HepG2 (cell line): ENCODE measurements around the gene BRD3. TPM values are rescaled to one million over a fixed set of nuclear protein-coding genes. Genes with fewer than 3 reads are reported as not detected.

Experiments
- AHR ChIP-seq: IDR thresholded peaks from 2 replicates; pipeline ENCODE4 v1.6.1; 2018; ENCODE audit warnings: missing genetic modification reagents, missing compliant biosample characterization
- CENPBD1 ChIP-seq: sonication (generic); formaldehyde crosslinking; IDR thresholded peaks from 2 replicates; pipeline ENCODE4 v1.8.0; 2022; ENCODE audit warnings: missing genetic modification reagents, low read depth, mild to moderate bottlenecking, borderline replicate concordance
- DMAP1 ChIP-seq: IDR thresholded peaks from 2 replicates; pipeline ENCODE4 v1.6.1; 2016
- FOXA1 ChIP-seq, 2 experiments: fragments of 450-650 bp in 1 of 2; sonication (generic) in 1 of 2; formaldehyde crosslinking in 1 of 2; IDR thresholded peaks; 2 replicates each; pipeline versions ENCODE4 v1.4.0 to v1.6.1; 2016 to 2020; ENCODE audit warnings: missing genetic modification reagents in 1 of 2
- HMGXB3 ChIP-seq: sonication (generic); formaldehyde crosslinking; IDR thresholded peaks from 2 replicates; pipeline ENCODE4 v1.4.0; 2020; ENCODE audit warnings: missing genetic modification reagents, borderline replicate concordance
- HNF1B ChIP-seq: sonication (generic); formaldehyde crosslinking; IDR thresholded peaks from 2 replicates; pipeline ENCODE4 v1.5.1; 2020; ENCODE audit warnings: mild to moderate bottlenecking, moderate library complexity, missing genetic modification reagents
- HNRNPK ChIP-seq: fragments of 200-400 bp; formaldehyde crosslinking; IDR thresholded peaks from 2 replicates; pipeline ENCODE4 v1.6.1; 2018; ENCODE audit warnings: low read length, low read depth, moderate library complexity, mild to moderate bottlenecking; ENCODE audit not compliant: poor library complexity, severe bottlenecking
- HOXA5 ChIP-seq: sonication (generic); formaldehyde crosslinking; IDR thresholded peaks from 2 replicates; pipeline ENCODE4 v1.4.0; 2020; ENCODE audit warnings: missing genetic modification reagents
- HOXD1 ChIP-seq: sonication (generic); formaldehyde crosslinking; IDR thresholded peaks from 2 replicates; pipeline ENCODE4 v1.5.0; 2020; ENCODE audit warnings: missing genetic modification reagents
- MXD4 ChIP-seq: IDR thresholded peaks from 2 replicates; pipeline ENCODE4 v1.6.1; 2016; ENCODE audit warnings: mild to moderate bottlenecking, missing biosample characterization, missing genetic modification reagents
- PHF20 ChIP-seq: sonication (generic); formaldehyde crosslinking; IDR thresholded peaks from 2 replicates; pipeline ENCODE4 v1.5.0; 2020; ENCODE audit warnings: mild to moderate bottlenecking, missing genetic modification reagents
- RELA ChIP-seq: sonication (generic); formaldehyde crosslinking; IDR thresholded peaks from 2 replicates; pipeline ENCODE4 v1.4.0; 2020; ENCODE audit warnings: missing genetic modification reagents
- SIX1 ChIP-seq: sonication (generic); formaldehyde crosslinking; IDR thresholded peaks from 2 replicates; pipeline ENCODE4 v1.4.0; 2020; ENCODE audit warnings: missing genetic modification reagents, borderline replicate concordance
- THAP11 ChIP-seq: IDR thresholded peaks from 2 replicates; pipeline ENCODE4 v1.6.1; 2016; ENCODE audit warnings: missing biosample characterization, missing genetic modification reagents
- TRIM24 ChIP-seq: sonication (generic); formaldehyde crosslinking; IDR thresholded peaks from 2 replicates; pipeline ENCODE4 v1.8.0; 2022; ENCODE audit warnings: mild to moderate bottlenecking, missing genetic modification reagents
- ZKSCAN1 ChIP-seq: fragments of 150-350 bp; IDR thresholded peaks from 2 replicates; pipeline ENCODE4 v1.6.1; 2014; ENCODE audit warnings: low read length
- ZNF280B ChIP-seq: sonication (generic); formaldehyde crosslinking; IDR thresholded peaks from 2 replicates; pipeline ENCODE4 v1.5.0; 2020; ENCODE audit warnings: missing genetic modification reagents, mild to moderate bottlenecking, borderline replicate concordance
- ZNF563 ChIP-seq: sonication (generic); formaldehyde crosslinking; IDR thresholded peaks from 2 replicates; pipeline ENCODE4 v1.8.0; 2022; ENCODE audit warnings: mild to moderate bottlenecking, moderate library complexity, missing genetic modification reagents
- ZNF569 ChIP-seq: sonication (generic); formaldehyde crosslinking; IDR thresholded peaks from 2 replicates; pipeline ENCODE4 v1.5.0; 2020; ENCODE audit warnings: mild to moderate bottlenecking, missing genetic modification reagents, moderate library complexity, borderline replicate concordance
- ZNF660 ChIP-seq: sonication (generic); formaldehyde crosslinking; IDR thresholded peaks from 2 replicates; pipeline ENCODE4 v1.5.1; 2020; ENCODE audit warnings: mild to moderate bottlenecking, low read depth, missing genetic modification reagents, borderline replicate concordance
- ZNF747 ChIP-seq: sonication (generic); formaldehyde crosslinking; IDR thresholded peaks from 2 replicates; pipeline ENCODE4 v1.8.1; 2023; ENCODE audit warnings: missing genetic modification reagents, mild to moderate bottlenecking, borderline replicate concordance
- polyA plus RNA-seq, 8 experiments: library from polyadenylated mRNA; depleted of rRNA in 3 of 8; stranded (reverse) in 7 of 8; unstranded in 1 of 8; fragments of >200 nt; fragmentation: Illumina TruSeq in 4 of 8; extraction: Trizol in 4 of 8; gene quantifications; 2 replicates each; pipeline versions ENCODE4 v1.2.1 to v1.2.3, GENCODE V29; 2011 to 2016; ENCODE audit warnings: low read depth in 4 of 8, missing spikeins in 1 of 8, mixed read lengths in 1 of 8; ENCODE audit not compliant: insufficient read depth in 1 of 8
- total RNA-seq, 5 experiments: library from RNA; depleted of rRNA; stranded (reverse); fragments of >200 nt; fragmentation: Illumina TruSeq; extraction: Trizol; gene quantifications; 2 replicates each; pipeline ENCODE4 v1.2.3, GENCODE V29; 2016; ENCODE audit warnings: low read depth in 1 of 5

BRD3 gene
- total and polyA plus RNA-seq, 2 of the 13 experiments (the other 11 are each of a cell fraction or from before 2014, with no cell fraction given): 5.9 to 12.9 TPM

- TF ChIP-seq HMGXB3 (CRISPR knock-in tag): no peak
- peak; percentile 57 for TF ChIP-seq MXD4 (CRISPR knock-in tag)
- TF ChIP-seq PHF20: peak; percentile 60
- TF ChIP-seq ZKSCAN1: no peak
- no peak for TF ChIP-seq SIX1 (CRISPR knock-in tag)
- no peak for TF ChIP-seq FOXA1 (IDR thresholded peaks at IDR 0.05)
- no peak for TF ChIP-seq FOXA1 (CRISPR knock-in tag; IDR thresholded peaks at IDR 0.05)
- TF ChIP-seq ZNF747: peak; percentile 10; the same call in 1 of the 2 replicates
- no peak for TF ChIP-seq ZNF563 (CRISPR knock-in tag)
- TF ChIP-seq AHR: no peak; the same call in none of the 2 replicates
- peak; percentile 59; the same call in 1 of the 2 replicates for TF ChIP-seq ZNF280B (CRISPR knock-in tag)
- no peak; the same call in 1 of the 2 replicates for TF ChIP-seq ZNF569 (CRISPR knock-in tag)
- TF ChIP-seq HNRNPK: no peak
- peak; percentile 46 for TF ChIP-seq DMAP1 (CRISPR knock-in tag)
- no peak for TF ChIP-seq HOXD1 (CRISPR knock-in tag)
- peak; percentile 48 for TF ChIP-seq THAP11 (CRISPR knock-in tag)
- TF ChIP-seq TRIM24 (CRISPR knock-in tag): no peak
- TF ChIP-seq ZNF660: 0 out of 2 replicates have a peak, but pooled peaks have one; percentile 48
- TF ChIP-seq HOXA5 (CRISPR knock-in tag): no peak
- no peak; the same call in 1 of the 2 replicates for TF ChIP-seq CENPBD1
- peak; percentile 51; the same call in 1 of the 2 replicates for TF ChIP-seq RELA (CRISPR knock-in tag)
- TF ChIP-seq HNF1B (CRISPR knock-in tag): peak; percentile 38; the same call in 1 of the 2 replicates
Measured at GRCh38 chr9:133992780-133993634, 74.8 kb downstream of the BRD3 start (continued).
